HG02642 (cell line): ENCODE measurements around the gene ELK4.

ENCODE experiments used
- ATAC-seq: cut with Tn5 transposase; IDR thresholded peaks from one replicate; pipeline ENCODE4 v1.9.1; 2021; ENCODE audit warnings: mild to moderate bottlenecking; ENCODE audit not compliant: unreplicated experiment, poor library complexity

ELK4 gene

GRCh38 chr1:205598841-205599668 lies 32.8 kb downstream of the ELK4 start:
- ATAC-seq = no peak

GRCh38 chr1:205597691-205598314 lies 34.0 kb downstream of the ELK4 start:
- ATAC-seq = no peak

GRCh38 chr1:205596876-205597275 lies 34.9 kb downstream of the ELK4 start:
- no peak for ATAC-seq

- ATAC-seq = no peak
Observed at GRCh38 chr1:205595861-205596260, 36.0 kb downstream of the ELK4 start.

- no peak for ATAC-seq
Observed at GRCh38 chr1:205595435-205595834, 36.4 kb downstream of the ELK4 start.

GRCh38 chr1:205594846-205595245 lies 37.0 kb downstream of the ELK4 start:
- no peak for ATAC-seq

GRCh38 chr1:205593967-205594366 lies 37.8 kb downstream of the ELK4 start:
- ATAC-seq = no peak

- ATAC-seq = no peak
Observed at GRCh38 chr1:205593532-205593931, 38.3 kb downstream of the ELK4 start.

- no peak for ATAC-seq
Observed at GRCh38 chr1:205592443-205593003, 39.3 kb downstream of the ELK4 start.

GRCh38 chr1:205591522-205592351 lies 40.1 kb downstream of the ELK4 start:
- ATAC-seq = peak; percentile 78

- ATAC-seq = no peak
Observed at GRCh38 chr1:205590777-205591513, 40.9 kb downstream of the ELK4 start.

- ATAC-seq = no peak
Observed at GRCh38 chr1:205590457-205590768, 41.4 kb downstream of the ELK4 start.

- no peak for ATAC-seq
Observed at GRCh38 chr1:205589618-205590456, 42.0 kb downstream of the ELK4 start.

- no peak for ATAC-seq
Observed at GRCh38 chr1:205589046-205589445, 42.8 kb downstream of the ELK4 start.

- no peak for ATAC-seq
Observed at GRCh38 chr1:205588636-205589035, 43.2 kb downstream of the ELK4 start.

- no peak for ATAC-seq
Observed at GRCh38 chr1:205587581-205587980, 44.2 kb downstream of the ELK4 start.

GRCh38 chr1:205585835-205586785 lies 45.7 kb downstream of the ELK4 start:
- no peak for ATAC-seq

- ATAC-seq = no peak
Observed at GRCh38 chr1:205585169-205585834, 46.5 kb downstream of the ELK4 start.
